Large intestine (tissue), 3 donors: Measurements from ENCODE around the gene LY9. TPM values are rescaled to one million over a fixed set of nuclear protein-coding genes. Genes with fewer than 3 reads are reported as not detected.
A peak's percentile ranks its signal among the peaks of the same experiment; 100 is the strongest.

Source experiments
- DNase-seq, 2 donors: peaks; one replicate each; pipeline versions ENCODE4 v3.0.0 to v3.0.0-alpha.2; 2013
- H3K27ac ChIP-seq: one replicate; pipeline ENCODE4 v1.5.1; 2013; ENCODE audit warnings: low read length
- H3K27me3 ChIP-seq: 2 replicates; pipeline ENCODE4 v1.6.1; 2013; ENCODE audit warnings: low read length; ENCODE audit not compliant: control insufficient read depth, insufficient read depth
- H3K36me3 ChIP-seq: 2 replicates; pipeline ENCODE4 v1.6.1; 2013; ENCODE audit warnings: low read length; ENCODE audit not compliant: control insufficient read depth, insufficient read depth
- H3K4me1 ChIP-seq: one replicate; pipeline ENCODE4 v1.6.1; 2013; ENCODE audit warnings: low read length; ENCODE audit not compliant: control insufficient read depth, insufficient read depth
- H3K4me3 ChIP-seq: one replicate; pipeline ENCODE4 v1.5.1; 2013; ENCODE audit warnings: low read length
- H3K9me3 ChIP-seq: one replicate; pipeline ENCODE4 v1.6.1; 2013; ENCODE audit warnings: mild to moderate bottlenecking, low read depth, low read length, moderate library complexity; ENCODE audit not compliant: control insufficient read depth
- WGBS: methylation state at CpG from one replicate; pipeline ENCODE4 v1.1.5; 2013; ENCODE audit warnings: low lambda C conversion rate; ENCODE audit not compliant: insufficient coverage; 5-methylcytosine and 5-hydroxymethylcytosine counted together
- polyA plus RNA-seq: library from polyadenylated mRNA; unstranded; fragments of 120-200 nt; gene quantifications from one replicate; pipeline ENCODE4 v1.2.1, GENCODE V29; 2013

The LY9 gene
- polyA plus RNA-seq, 1 donor: 0.72 TPM

- Histone ChIP-seq H3K4me1 (no peaks in the 10 kb centered on the region), H3K27me3 (no peaks in the 10 kb centered on the region), H3K9me3 (no peaks in the 10 kb centered on the region), H3K4me3 (no peak overlapping the region), H3K36me3 (no peaks in the 10 kb centered on the region), H3K27ac (no peak overlapping the region)
- DNase-seq: no peak
- 85% methylated on average over 1 of the region's 1 CpG for WGBS
These were observed 23.6 kb upstream of the LY9 start for GRCh38 chr1:160772331-160772730.

GRCh38 chr1:160773093-160773492, 22.9 kb upstream of the LY9 start:
- no peak overlapping the region for H3K27ac ChIP-seq
- H3K36me3 ChIP-seq: no peaks in the 10 kb centered on the region
- WGBS: 100% methylated on average over 1 of the region's 3 CpGs
- H3K4me1 ChIP-seq: no peaks in the 10 kb centered on the region
- H3K27me3 ChIP-seq: no peaks in the 10 kb centered on the region
- no peaks in the 10 kb centered on the region for H3K9me3 ChIP-seq
- no peak overlapping the region for H3K4me3 ChIP-seq
- no peak for DNase-seq

GRCh38 chr1:160774886-160775719, 20.9 kb upstream of the LY9 start:
- no peaks in the 10 kb centered on the region for H3K9me3 ChIP-seq
- H3K4me1 ChIP-seq: no peaks in the 10 kb centered on the region
- DNase-seq: no peak
- no CpG with 5 or more reads among the region's 2 CpGs for WGBS
- H3K36me3 ChIP-seq: no peaks in the 10 kb centered on the region
- H3K4me3 ChIP-seq: no peak overlapping the region
- no peak overlapping the region for H3K27ac ChIP-seq
- no peaks in the 10 kb centered on the region for H3K27me3 ChIP-seq

- no peak overlapping the region for H3K27ac ChIP-seq
- no peaks in the 10 kb centered on the region for H3K36me3 ChIP-seq
- DNase-seq: no peak
- no peaks in the 10 kb centered on the region for H3K9me3 ChIP-seq
- no CpG with 5 or more reads among the region's 1 CpG for WGBS
- no peak overlapping the region for H3K4me3 ChIP-seq
- no peaks in the 10 kb centered on the region for H3K27me3 ChIP-seq
- H3K4me1 ChIP-seq: peaks cover 9% of the 10 kb centered on the region
These were observed 19.8 kb upstream of the LY9 start for GRCh38 chr1:160776178-160776577.

GRCh38 chr1:160777486-160778089, 18.4 kb upstream of the LY9 start:
- Histone ChIP-seq H3K4me3 (no peak overlapping the region), H3K9me3 (no peaks in the 10 kb centered on the region), H3K4me1 (peaks cover 22% of the 10 kb centered on the region), H3K27me3 (no peaks in the 10 kb centered on the region), H3K36me3 (no peaks in the 10 kb centered on the region), H3K27ac (no peak overlapping the region)
- WGBS: no CpG with 5 or more reads among the region's 7 CpGs
- DNase-seq: peak; percentile 17 to 32

GRCh38 chr1:160778976-160779375, 17.0 kb upstream of the LY9 start:
- no peaks in the 10 kb centered on the region for H3K9me3 ChIP-seq
- WGBS: 100% methylated on average over 1 of the region's 6 CpGs
- no peaks in the 10 kb centered on the region for H3K36me3 ChIP-seq
- no peak overlapping the region for H3K27ac ChIP-seq
- H3K4me3 ChIP-seq: no peak overlapping the region
- DNase-seq: no peak
- H3K27me3 ChIP-seq: no peaks in the 10 kb centered on the region
- peaks cover 24% of the 10 kb centered on the region for H3K4me1 ChIP-seq

GRCh38 chr1:160779626-160780397, 16.2 kb upstream of the LY9 start:
- no peak overlapping the region for H3K27ac ChIP-seq
- H3K27me3 ChIP-seq: no peaks in the 10 kb centered on the region
- H3K4me3 ChIP-seq: no peak overlapping the region
- peaks cover 24% of the 10 kb centered on the region for H3K4me1 ChIP-seq
- no peaks in the 10 kb centered on the region for H3K36me3 ChIP-seq
- no peak for DNase-seq
- WGBS: 100% methylated on average over 1 of the region's 18 CpGs
- H3K9me3 ChIP-seq: no peaks in the 10 kb centered on the region

GRCh38 chr1:160780398-160780755, 15.6 kb upstream of the LY9 start:
- no peak for DNase-seq
- WGBS: no CpG with 5 or more reads among the region's 2 CpGs
- no peaks in the 10 kb centered on the region for H3K36me3 ChIP-seq
- no peaks in the 10 kb centered on the region for H3K27me3 ChIP-seq
- H3K27ac ChIP-seq: no peak overlapping the region
- no peaks in the 10 kb centered on the region for H3K9me3 ChIP-seq
- peaks cover 24% of the 10 kb centered on the region for H3K4me1 ChIP-seq
- no peak overlapping the region for H3K4me3 ChIP-seq

GRCh38 chr1:160781186-160781766, 14.7 kb upstream of the LY9 start:
- no peaks in the 10 kb centered on the region for H3K36me3 ChIP-seq
- no CpG with 5 or more reads among the region's 8 CpGs for WGBS

More at GRCh38 chr1:160781186-160781766, 14.7 kb upstream of the LY9 start:
- H3K4me1 ChIP-seq: peaks cover 24% of the 10 kb centered on the region
- DNase-seq: peak; percentile 91 to 96
- H3K4me3 ChIP-seq: no peak overlapping the region
- peak overlapping the region; percentile 69 for H3K27ac ChIP-seq
- H3K9me3 ChIP-seq: no peaks in the 10 kb centered on the region
- H3K27me3 ChIP-seq: no peaks in the 10 kb centered on the region
